DOHH2 (cell line): ENCODE results near the gene GFY.
A peak's percentile ranks its signal among the peaks of the same experiment; 100 is the strongest.

Source experiments
- H3F3A ChIP-seq: fragments of 200-600 bp; sonication (generic), shearing (Covaris generic); 2 replicates; pipeline ENCODE4 v1.6.0; 2016; ENCODE audit warnings: antibody characterized with exemption, mild to moderate bottlenecking; ENCODE audit not compliant: control insufficient read depth, insufficient read depth
- H3K27ac ChIP-seq: fragments of 200-600 bp; sonication (generic); 2 replicates; pipeline ENCODE4 v1.5.1; 2014; ENCODE audit warnings: low read depth, mild to moderate bottlenecking, low read length, moderate library complexity
- H3K27me3 ChIP-seq: fragments of 200-600 bp; sonication (generic); 2 replicates; pipeline ENCODE4 v1.6.1; 2014; ENCODE audit warnings: mild to moderate bottlenecking, low read length, mixed read lengths; ENCODE audit not compliant: control insufficient read depth
- H3K36me3 ChIP-seq: fragments of 200-600 bp; sonication (generic); 2 replicates; pipeline ENCODE4 v1.6.1; 2014; ENCODE audit warnings: mild to moderate bottlenecking, low read length, moderate library complexity, mixed read lengths; ENCODE audit not compliant: control insufficient read depth
- H3K4me1 ChIP-seq: fragments of 200-600 bp; sonication (generic); 2 replicates; pipeline ENCODE4 v1.6.1; 2014; ENCODE audit warnings: mild to moderate bottlenecking, low read length, mixed read lengths; ENCODE audit not compliant: control insufficient read depth
- H3K4me2 ChIP-seq: fragments of 200-600 bp; sonication (generic); 2 replicates; pipeline ENCODE4 v1.6.0; 2014; ENCODE audit warnings: mild to moderate bottlenecking, low read length, moderate library complexity
- H3K4me3 ChIP-seq: fragments of 200-600 bp; sonication (generic); 2 replicates; pipeline ENCODE4 v1.5.1; 2014; ENCODE audit warnings: mild to moderate bottlenecking, low read length, mixed read lengths
- H3K79me2 ChIP-seq: fragments of 200-600 bp; sonication (generic); 2 replicates; pipeline ENCODE4 v1.6.1; 2014; ENCODE audit warnings: mild to moderate bottlenecking, low read length, mixed read lengths; ENCODE audit not compliant: control insufficient read depth
- H3K9me2 ChIP-seq: fragments of 200-600 bp; sonication (generic); replicated peaks from 2 replicates; pipeline ENCODE4 v1.6.1; 2014; ENCODE audit warnings: mild to moderate bottlenecking, low read length, mixed read lengths; ENCODE audit not compliant: control insufficient read depth
- H3K9me3 ChIP-seq: fragments of 200-600 bp; sonication (generic); 2 replicates; pipeline ENCODE4 v1.6.1; 2014; ENCODE audit warnings: antibody characterized with exemption, low read length, mixed read lengths; ENCODE audit not compliant: control insufficient read depth, insufficient read depth
- H4K20me1 ChIP-seq: fragments of 200-600 bp; sonication (generic); 2 replicates; pipeline ENCODE4 v1.6.0; 2014; ENCODE audit warnings: low read depth, mild to moderate bottlenecking, antibody characterized with exemption, low read length, moderate library complexity; ENCODE audit not compliant: control insufficient read depth, insufficient read depth
- CTCF ChIP-seq: fragments of 200-600 bp; sonication (generic); IDR thresholded peaks from one replicate; pipeline ENCODE4 v1.5.1; 2014; ENCODE audit warnings: antibody characterized with exemption, mild to moderate bottlenecking, low read depth, low read length; ENCODE audit not compliant: poor library complexity, severe bottlenecking
- EZH2phosphoT487 ChIP-seq: fragments of 200-600 bp; sonication (generic); IDR thresholded peaks from 2 replicates; pipeline ENCODE4 v1.6.1; 2017; ENCODE audit warnings: borderline replicate concordance, mild to moderate bottlenecking, antibody characterized with exemption, low read length, moderate library complexity, mixed read lengths

The GFY gene

GRCh38 chr19:49465371-49465770 is 40.2 kb downstream of the GFY start:
- Histone ChIP-seq H3K79me2 (no peaks in the 10 kb centered on the region), H3K4me3 (no peak overlapping the region), H3K36me3 (peaks cover 42% of the 10 kb centered on the region), H3K9me2 (no peaks in the 10 kb centered on the region), H3K4me2 (no peak overlapping the region), H3K27ac (no peak overlapping the region), H3K27me3 (no peaks in the 10 kb centered on the region), H3F3A (no peaks in the 10 kb centered on the region), H3K4me1 (peaks cover 22% of the 10 kb centered on the region), H4K20me1 (no peaks in the 10 kb centered on the region), H3K9me3 (no peaks in the 10 kb centered on the region)
- TF ChIP-seq CTCF (no peak), EZH2phosphoT487 (no peak)

- Histone ChIP-seq H3K79me2 (no peaks in the 10 kb centered on the region), H3K4me3 (no peak overlapping the region), H3K4me2 (no peak overlapping the region), H4K20me1 (no peaks in the 10 kb centered on the region), H3K27ac (no peak overlapping the region), H3K27me3 (no peaks in the 10 kb centered on the region), H3K9me3 (no peaks in the 10 kb centered on the region), H3K9me2 (no peaks in the 10 kb centered on the region), H3F3A (peaks cover 4% of the 10 kb centered on the region; the same call in 1 of the 2 replicates), H3K4me1 (peaks cover 33% of the 10 kb centered on the region), H3K36me3 (peaks cover 51% of the 10 kb centered on the region)
- TF ChIP-seq CTCF, result no peak
- TF ChIP-seq EZH2phosphoT487, result no peak
These were observed 43.0 kb downstream of the GFY start for GRCh38 chr19:49468199-49468598.

- no peaks in the 10 kb centered on the region for H3K79me2 ChIP-seq
- H3K4me1 ChIP-seq, result peaks cover 40% of the 10 kb centered on the region
- TF ChIP-seq CTCF (no peak), EZH2phosphoT487 (no peak)
- no peaks in the 10 kb centered on the region for H4K20me1 ChIP-seq
- H3K9me3 ChIP-seq, result no peaks in the 10 kb centered on the region
- peak overlapping the region; percentile 39 for H3K27ac ChIP-seq
- H3K36me3 ChIP-seq, result peaks cover 48% of the 10 kb centered on the region
- H3F3A ChIP-seq, result peaks cover 4% of the 10 kb centered on the region; the same call in 1 of the 2 replicates
- no peaks in the 10 kb centered on the region for H3K27me3 ChIP-seq
- no peak overlapping the region for H3K4me3 ChIP-seq
- H3K9me2 ChIP-seq, result no peaks in the 10 kb centered on the region
- H3K4me2 ChIP-seq, result peak overlapping the region; percentile 39
These were observed 43.7 kb downstream of the GFY start for GRCh38 chr19:49468746-49469447.
